Measurements from ENCODE around the gene STARD10. TPM values are rescaled to one million over a fixed set of nuclear protein-coding genes. Genes with fewer than 3 reads are reported as not detected.
A peak's percentile ranks its signal among the peaks of the same experiment; 100 is the strongest.

The STARD10 gene
- total and polyA plus RNA-seq, 9 of the 15 experiments (the other 6 are each of a cell fraction or from before 2014, with no cell fraction given) = 0.15 to 52.9 (median 32.3) TPM

DNA sequence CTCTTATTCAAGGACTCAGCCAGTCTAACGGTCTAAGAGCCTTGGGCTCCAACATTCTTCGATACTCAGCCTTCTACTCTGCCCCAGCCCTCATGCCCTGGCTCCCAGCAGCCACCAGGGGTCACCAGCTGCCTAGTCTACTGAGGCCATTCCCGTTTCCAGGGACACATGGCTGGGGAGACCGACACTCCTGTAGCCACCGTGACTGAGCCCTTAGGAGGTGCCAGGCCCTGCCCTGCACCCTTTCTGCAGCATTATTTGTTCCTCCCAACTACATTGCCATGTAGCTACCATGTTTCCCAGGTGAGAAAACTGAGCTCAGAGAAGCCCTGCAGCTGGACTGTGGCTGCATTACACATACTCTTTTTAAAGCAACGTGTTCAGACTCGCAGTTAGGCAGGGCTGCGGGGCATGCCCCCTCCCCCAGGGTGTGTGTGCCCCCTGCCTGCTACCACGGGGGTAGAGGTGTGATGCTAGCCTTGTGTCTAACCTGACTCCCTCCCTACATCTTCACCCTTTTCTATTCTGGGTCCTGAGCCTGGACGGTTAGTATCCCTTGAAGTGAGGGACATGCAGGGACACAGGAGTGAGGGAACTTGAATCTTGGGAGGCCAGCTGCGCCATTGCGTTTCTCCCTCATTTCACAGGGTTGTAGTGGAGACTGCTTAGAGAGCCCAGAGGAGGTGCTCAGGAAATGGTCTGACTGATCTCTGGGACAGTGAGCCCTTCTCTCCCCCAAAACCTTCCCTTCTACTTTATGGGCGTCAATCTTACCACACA is 37.9 kb upstream of the STARD10 start (continued):
- TF ChIP-seq, protein P1, sequence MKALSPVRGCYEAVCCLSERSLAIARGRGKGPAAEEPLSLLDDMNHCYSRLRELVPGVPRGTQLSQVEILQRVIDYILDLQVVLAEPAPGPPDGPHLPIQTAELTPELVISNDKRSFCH (CRISPR knock-in tag; IDR thresholded peaks at IDR 0.05) = no peak
- TF ChIP-seq, protein P1 (tag; IDR thresholded peaks at IDR 0.05) = no peak
- TF ChIP-seq CC2D1A (IDR thresholded peaks at IDR 0.05) (peak; percentile 75; the same call in 1 of the 2 replicates), ZNF24 (IDR thresholded peaks at IDR 0.05) (peak; percentile 26; the same call in 1 of the 2 replicates), RB1 (IDR thresholded peaks at IDR 0.05; ENCODE audit: low read depth) (peak; percentile 71), HIVEP1 (CRISPR knock-in tag; IDR thresholded peaks at IDR 0.05) (no peak), NR1H2 (CRISPR knock-in tag; IDR thresholded peaks at IDR 0.05) (no peak), ZNF212 (CRISPR knock-in tag; IDR thresholded peaks at IDR 0.05) (no peak), MEF2D (tag; conservative IDR thresholded peaks at IDR 0.05; ENCODE audit: low read depth) (no peak), SP2 (IDR thresholded peaks at IDR 0.05; ENCODE audit: extremely low read depth, low read depth, low read length, poor library complexity, severe bottlenecking) (no peak), NFIC (IDR thresholded peaks at IDR 0.05) (no peak), YY1 (IDR thresholded peaks at IDR 0.05; ENCODE audit: borderline replicate concordance in 1 of 3, control insufficient read depth in 1 of 3, extremely low read depth in 1 of 3, insufficient read depth in 3 of 3, insufficient read length in 1 of 3, insufficient replicate concordance in 2 of 3, low read depth in 1 of 3, low read length in 2 of 3) (peak in 2 of 3 experiments; percentile 48 to 53), NBN (IDR thresholded peaks at IDR 0.05; ENCODE audit: low read depth) (no peak)
- TF ChIP-seq, protein P2, sequence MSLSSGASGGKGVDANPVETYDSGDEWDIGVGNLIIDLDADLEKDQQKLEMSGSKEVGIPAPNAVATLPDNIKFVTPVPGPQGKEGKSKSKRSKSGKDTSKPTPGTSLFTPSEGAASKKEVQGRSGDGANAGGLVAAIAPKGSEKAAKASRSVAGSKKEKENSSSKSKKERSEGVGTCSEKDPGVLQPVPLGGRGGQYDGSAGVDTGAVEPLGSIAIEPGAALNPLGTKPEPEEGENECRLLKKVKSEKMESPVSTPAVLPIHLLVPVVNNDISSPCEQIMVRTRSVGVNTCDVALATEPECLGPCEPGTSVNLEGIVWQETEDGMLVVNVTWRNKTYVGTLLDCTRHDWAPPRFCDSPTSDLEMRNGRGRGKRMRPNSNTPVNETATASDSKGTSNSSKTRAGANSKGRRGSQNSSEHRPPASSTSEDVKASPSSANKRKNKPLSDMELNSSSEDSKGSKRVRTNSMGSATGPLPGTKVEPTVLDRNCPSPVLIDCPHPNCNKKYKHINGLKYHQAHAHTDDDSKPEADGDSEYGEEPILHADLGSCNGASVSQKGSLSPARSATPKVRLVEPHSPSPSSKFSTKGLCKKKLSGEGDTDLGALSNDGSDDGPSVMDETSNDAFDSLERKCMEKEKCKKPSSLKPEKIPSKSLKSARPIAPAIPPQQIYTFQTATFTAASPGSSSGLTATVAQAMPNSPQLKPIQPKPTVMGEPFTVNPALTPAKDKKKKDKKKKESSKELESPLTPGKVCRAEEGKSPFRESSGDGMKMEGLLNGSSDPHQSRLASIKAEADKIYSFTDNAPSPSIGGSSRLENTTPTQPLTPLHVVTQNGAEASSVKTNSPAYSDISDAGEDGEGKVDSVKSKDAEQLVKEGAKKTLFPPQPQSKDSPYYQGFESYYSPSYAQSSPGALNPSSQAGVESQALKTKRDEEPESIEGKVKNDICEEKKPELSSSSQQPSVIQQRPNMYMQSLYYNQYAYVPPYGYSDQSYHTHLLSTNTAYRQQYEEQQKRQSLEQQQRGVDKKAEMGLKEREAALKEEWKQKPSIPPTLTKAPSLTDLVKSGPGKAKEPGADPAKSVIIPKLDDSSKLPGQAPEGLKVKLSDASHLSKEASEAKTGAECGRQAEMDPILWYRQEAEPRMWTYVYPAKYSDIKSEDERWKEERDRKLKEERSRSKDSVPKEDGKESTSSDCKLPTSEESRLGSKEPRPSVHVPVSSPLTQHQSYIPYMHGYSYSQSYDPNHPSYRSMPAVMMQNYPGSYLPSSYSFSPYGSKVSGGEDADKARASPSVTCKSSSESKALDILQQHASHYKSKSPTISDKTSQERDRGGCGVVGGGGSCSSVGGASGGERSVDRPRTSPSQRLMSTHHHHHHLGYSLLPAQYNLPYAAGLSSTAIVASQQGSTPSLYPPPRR (CRISPR knock-in tag; IDR thresholded peaks at IDR 0.05; ENCODE audit: borderline replicate concordance) = 0 out of 2 replicates have a peak, but pooled peaks have one; percentile 33
- TF ChIP-seq, protein P3, sequence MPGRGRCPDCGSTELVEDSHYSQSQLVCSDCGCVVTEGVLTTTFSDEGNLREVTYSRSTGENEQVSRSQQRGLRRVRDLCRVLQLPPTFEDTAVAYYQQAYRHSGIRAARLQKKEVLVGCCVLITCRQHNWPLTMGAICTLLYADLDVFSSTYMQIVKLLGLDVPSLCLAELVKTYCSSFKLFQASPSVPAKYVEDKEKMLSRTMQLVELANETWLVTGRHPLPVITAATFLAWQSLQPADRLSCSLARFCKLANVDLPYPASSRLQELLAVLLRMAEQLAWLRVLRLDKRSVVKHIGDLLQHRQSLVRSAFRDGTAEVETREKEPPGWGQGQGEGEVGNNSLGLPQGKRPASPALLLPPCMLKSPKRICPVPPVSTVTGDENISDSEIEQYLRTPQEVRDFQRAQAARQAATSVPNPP (IDR thresholded peaks at IDR 0.05; ENCODE audit: borderline replicate concordance, insufficient read depth, insufficient read length) = no peak
- TF ChIP-seq, protein P4, sequence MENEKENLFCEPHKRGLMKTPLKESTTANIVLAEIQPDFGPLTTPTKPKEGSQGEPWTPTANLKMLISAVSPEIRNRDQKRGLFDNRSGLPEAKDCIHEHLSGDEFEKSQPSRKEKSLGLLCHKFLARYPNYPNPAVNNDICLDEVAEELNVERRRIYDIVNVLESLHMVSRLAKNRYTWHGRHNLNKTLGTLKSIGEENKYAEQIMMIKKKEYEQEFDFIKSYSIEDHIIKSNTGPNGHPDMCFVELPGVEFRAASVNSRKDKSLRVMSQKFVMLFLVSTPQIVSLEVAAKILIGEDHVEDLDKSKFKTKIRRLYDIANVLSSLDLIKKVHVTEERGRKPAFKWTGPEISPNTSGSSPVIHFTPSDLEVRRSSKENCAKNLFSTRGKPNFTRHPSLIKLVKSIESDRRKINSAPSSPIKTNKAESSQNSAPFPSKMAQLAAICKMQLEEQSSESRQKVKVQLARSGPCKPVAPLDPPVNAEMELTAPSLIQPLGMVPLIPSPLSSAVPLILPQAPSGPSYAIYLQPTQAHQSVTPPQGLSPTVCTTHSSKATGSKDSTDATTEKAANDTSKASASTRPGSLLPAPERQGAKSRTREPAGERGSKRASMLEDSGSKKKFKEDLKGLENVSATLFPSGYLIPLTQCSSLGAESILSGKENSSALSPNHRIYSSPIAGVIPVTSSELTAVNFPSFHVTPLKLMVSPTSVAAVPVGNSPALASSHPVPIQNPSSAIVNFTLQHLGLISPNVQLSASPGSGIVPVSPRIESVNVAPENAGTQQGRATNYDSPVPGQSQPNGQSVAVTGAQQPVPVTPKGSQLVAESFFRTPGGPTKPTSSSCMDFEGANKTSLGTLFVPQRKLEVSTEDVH (IDR thresholded peaks at IDR 0.05; ENCODE audit: low read depth, partially characterized antibody) = peak; percentile 31

Measured in K562 (cell line).